Stomach smooth muscle (tissue), 2 donors: ENCODE data around the gene SUMF1.

Experiments used
- H3K27ac ChIP-seq: one replicate; pipeline ENCODE4 v1.7.0; 2013; ENCODE audit warnings: mild to moderate bottlenecking, low read length, inconsistent platforms
- H3K27me3 ChIP-seq, 2 donors: one replicate each; pipeline ENCODE4 v1.7.0; 2013; ENCODE audit warnings: low read length in 2 of 2; ENCODE audit not compliant: insufficient read depth in 2 of 2, control insufficient read depth in 1 of 2
- H3K36me3 ChIP-seq, 2 donors: one replicate each; pipeline ENCODE4 v1.7.0; 2013; ENCODE audit warnings: low read length in 2 of 2; ENCODE audit not compliant: control insufficient read depth in 2 of 2, insufficient read depth in 2 of 2
- H3K4me1 ChIP-seq: one replicate; pipeline ENCODE4 v1.7.0; 2013; ENCODE audit warnings: low read length; ENCODE audit not compliant: control insufficient read depth, insufficient read depth
- H3K4me3 ChIP-seq, 2 donors: one replicate each; pipeline ENCODE4 v1.7.0; 2013; ENCODE audit warnings: low read length in 2 of 2
- H3K9ac ChIP-seq, 2 donors: one replicate each; pipeline ENCODE4 v1.7.0; 2013; ENCODE audit warnings: low read length in 2 of 2, mild to moderate bottlenecking in 1 of 2
- H3K9me3 ChIP-seq, 2 donors: one replicate each; pipeline ENCODE4 v1.7.0; 2013; ENCODE audit warnings: low read length in 2 of 2; ENCODE audit not compliant: control insufficient read depth in 2 of 2
- donor health status: healthy.
- donor health status: Pancreatic carcinoma.

Gene SUMF1

GRCh38 chr3:4496087-4496452 is 29.0 kb upstream of the SUMF1 start:
- Histone ChIP-seq H3K4me1 (peaks cover 13% of the 10 kb centered on the region), H3K4me3 (no peak overlapping the region), H3K9ac (no peak overlapping the region)

GRCh38 chr3:4495294-4496086 is 28.4 kb upstream of the SUMF1 start:
- peak overlapping the region in 1 of 2 donors; percentile 47 for H3K9ac ChIP-seq
- H3K27me3 ChIP-seq: no peaks in the 10 kb centered on the region
- H3K9me3 ChIP-seq: no peaks in the 10 kb centered on the region
- H3K36me3 ChIP-seq: peaks cover 0 to 4% of the 10 kb centered on the region in 2 donors
- H3K4me1 ChIP-seq: peaks cover 13% of the 10 kb centered on the region
- H3K27ac ChIP-seq: peak overlapping the region; percentile 80
- peak overlapping the region; percentile 89 to 95 for H3K4me3 ChIP-seq

More at GRCh38 chr3:4496087-4496452, 29.0 kb upstream of the SUMF1 start:
- Histone ChIP-seq H3K36me3 (peaks cover 0 to 4% of the 10 kb centered on the region in 2 donors), H3K9me3 (no peaks in the 10 kb centered on the region), H3K27ac (no peak overlapping the region), H3K27me3 (no peaks in the 10 kb centered on the region)

GRCh38 chr3:4494895-4495264 is 27.8 kb upstream of the SUMF1 start:
- Histone ChIP-seq H3K9me3 (no peaks in the 10 kb centered on the region), H3K4me3 (peak overlapping the region; percentile 89 to 95), H3K27ac (peak overlapping the region; percentile 80), H3K27me3 (no peaks in the 10 kb centered on the region), H3K4me1 (peaks cover 13% of the 10 kb centered on the region), H3K9ac (peak overlapping the region; percentile 47 to 85), H3K36me3 (peaks cover 0 to 4% of the 10 kb centered on the region in 2 donors)

DNA sequence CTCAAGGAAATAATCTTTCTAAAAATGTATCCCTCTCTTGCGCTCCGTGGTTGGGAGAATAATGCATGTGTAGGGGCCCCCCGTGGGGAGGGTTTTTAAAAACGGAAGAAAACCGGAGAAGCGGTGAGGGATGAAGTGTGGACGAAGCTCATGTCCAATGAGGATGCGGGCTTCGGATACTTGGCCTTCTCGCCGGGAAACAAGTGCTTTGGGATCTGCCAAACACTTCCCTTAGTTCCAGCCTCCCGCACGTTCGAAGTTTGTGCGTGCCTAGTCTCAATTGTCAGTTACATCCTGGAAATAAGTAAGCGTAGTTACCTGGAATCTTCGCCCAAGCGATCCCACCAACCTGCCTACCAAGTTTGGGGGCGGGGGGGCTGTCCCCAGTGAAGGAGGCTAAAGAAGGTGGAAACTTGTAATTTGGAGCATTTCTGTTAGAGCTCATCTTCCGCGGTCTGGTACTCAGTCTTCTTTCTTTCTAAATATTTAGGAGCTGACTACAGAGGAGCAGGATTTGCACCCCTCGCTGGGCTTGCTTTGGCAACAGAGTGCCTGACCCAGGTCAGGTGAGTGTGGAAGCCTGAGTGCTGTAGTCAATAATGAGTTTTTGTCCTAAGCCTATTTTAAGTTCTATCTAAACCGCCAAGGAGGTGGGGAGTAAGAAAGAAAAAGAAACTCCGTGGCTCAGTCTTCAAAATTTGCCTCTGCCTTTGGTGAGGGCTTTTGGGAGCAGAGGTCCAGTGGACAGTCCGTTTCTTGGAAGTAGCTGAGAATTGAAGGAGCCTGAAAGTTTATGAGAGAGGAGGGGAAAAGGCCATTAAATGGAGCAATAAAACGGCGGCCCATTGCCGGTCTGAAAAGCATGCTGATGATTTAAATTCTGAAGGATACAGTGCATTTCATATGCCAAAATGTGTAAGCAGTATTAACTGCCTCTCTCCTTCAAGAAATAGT is 27.1 kb upstream of the SUMF1 start:
- Histone ChIP-seq H3K9me3 (no peaks in the 10 kb centered on the region), H3K9ac (peak overlapping the region; percentile 66 to 85), H3K27me3 (no peaks in the 10 kb centered on the region), H3K4me1 (peaks cover 13% of the 10 kb centered on the region), H3K4me3 (peak overlapping the region; percentile 89 to 95), H3K36me3 (peaks cover 0 to 4% of the 10 kb centered on the region in 2 donors), H3K27ac (peak overlapping the region; percentile 80)

GRCh38 chr3:4493014-4493940 is 26.2 kb upstream of the SUMF1 start, which contains the start of gene ITPR1:
ITPR1 (plus strand) TSS chr3:4493348; CDS start chr3:4516492, 23,144 bp downstream.
- Histone ChIP-seq H3K27me3 (no peaks in the 10 kb centered on the region), H3K36me3 (peaks cover 0 to 3% of the 10 kb centered on the region in 2 donors), H3K4me1 (peaks cover 13% of the 10 kb centered on the region), H3K9me3 (no peaks in the 10 kb centered on the region), H3K27ac (peak within 1 kb of the TSS; percentile 80), H3K9ac (peak within 1 kb of the TSS; percentile 81 to 85), H3K4me3 (peak within 1 kb of the TSS; percentile 89 to 95)

DNA sequence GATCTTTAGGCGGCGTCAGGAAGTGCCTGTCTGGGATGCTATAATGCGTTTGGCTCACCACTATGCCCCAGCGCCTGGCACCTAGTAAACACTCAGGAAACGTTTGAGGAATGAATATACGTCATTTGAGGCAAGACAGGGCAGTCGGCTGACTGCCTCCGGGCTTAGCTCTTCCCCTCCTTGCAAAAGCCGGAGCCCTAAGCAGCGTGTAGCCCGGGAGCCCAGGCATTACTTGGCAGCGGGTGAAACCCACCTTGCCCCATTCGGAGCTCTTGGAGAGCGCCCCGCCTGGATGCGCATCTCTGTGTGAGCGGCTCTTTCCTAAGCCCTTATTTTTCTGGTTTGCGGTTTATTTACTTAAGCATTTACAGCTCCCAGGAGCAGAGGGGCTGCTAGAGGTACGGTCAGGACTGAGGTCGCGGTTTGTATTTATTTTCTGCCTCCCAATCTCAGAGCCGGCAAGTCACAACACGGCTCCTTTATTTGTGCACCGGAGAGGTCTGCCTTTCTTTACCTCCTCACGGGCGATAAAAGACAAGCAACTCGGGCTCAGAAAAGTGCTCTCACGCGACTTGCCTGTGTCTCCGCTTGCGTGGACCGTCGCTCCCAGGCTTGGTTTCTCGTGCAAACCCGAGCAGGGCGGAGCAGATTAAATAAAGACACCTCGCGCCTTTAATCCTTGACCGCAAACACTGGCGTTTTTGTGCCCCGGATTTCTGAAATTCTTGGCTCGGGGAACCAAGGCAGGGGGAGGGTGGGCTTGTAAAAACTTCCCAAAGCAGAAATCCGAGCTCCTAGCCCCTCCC is 25.3 kb upstream of the SUMF1 start:
- no peaks in the 10 kb centered on the region for H3K36me3 ChIP-seq

DNA sequence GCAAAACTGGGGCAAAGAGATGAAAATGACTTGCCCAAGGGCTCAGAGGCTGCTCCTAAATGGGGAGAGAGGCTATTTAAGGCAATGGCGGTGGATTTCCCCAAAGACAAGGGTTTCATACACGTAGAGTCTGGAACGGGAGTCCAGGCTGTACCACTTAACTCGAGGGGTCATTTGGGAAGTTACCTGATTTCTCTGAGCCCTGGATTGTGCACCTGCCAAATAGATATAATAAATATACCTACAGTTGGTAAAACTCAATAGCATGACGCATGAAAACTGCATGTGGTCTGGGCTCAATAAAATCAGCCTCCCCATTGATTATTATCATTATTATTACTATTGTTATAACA is 24.8 kb upstream of the SUMF1 start:
- H3K4me3 ChIP-seq: peak overlapping the region; percentile 89 to 95
- H3K9me3 ChIP-seq: no peaks in the 10 kb centered on the region
- peak overlapping the region in 1 of 2 donors; percentile 85 for H3K9ac ChIP-seq
- H3K4me1 ChIP-seq: peaks cover 13% of the 10 kb centered on the region
- H3K36me3 ChIP-seq: no peaks in the 10 kb centered on the region
- no peaks in the 10 kb centered on the region for H3K27me3 ChIP-seq
- peak overlapping the region; percentile 80 for H3K27ac ChIP-seq

More for the DNA sequence above, 25.3 kb upstream of the SUMF1 start:
- Histone ChIP-seq H3K27ac (peak overlapping the region; percentile 80), H3K9me3 (no peaks in the 10 kb centered on the region), H3K9ac (peak overlapping the region; percentile 81 to 85), H3K4me3 (peak overlapping the region; percentile 89 to 95), H3K4me1 (peaks cover 13% of the 10 kb centered on the region), H3K27me3 (no peaks in the 10 kb centered on the region)

GRCh38 chr3:4478261-4478660 is 11.2 kb upstream of the SUMF1 start:
- Histone ChIP-seq H3K27me3 (no peaks in the 10 kb centered on the region), H3K9me3 (no peaks in the 10 kb centered on the region), H3K36me3 (no peaks in the 10 kb centered on the region), H3K27ac (no peak overlapping the region), H3K4me3 (no peak overlapping the region), H3K9ac (no peak overlapping the region), H3K4me1 (no peaks in the 10 kb centered on the region)

DNA sequence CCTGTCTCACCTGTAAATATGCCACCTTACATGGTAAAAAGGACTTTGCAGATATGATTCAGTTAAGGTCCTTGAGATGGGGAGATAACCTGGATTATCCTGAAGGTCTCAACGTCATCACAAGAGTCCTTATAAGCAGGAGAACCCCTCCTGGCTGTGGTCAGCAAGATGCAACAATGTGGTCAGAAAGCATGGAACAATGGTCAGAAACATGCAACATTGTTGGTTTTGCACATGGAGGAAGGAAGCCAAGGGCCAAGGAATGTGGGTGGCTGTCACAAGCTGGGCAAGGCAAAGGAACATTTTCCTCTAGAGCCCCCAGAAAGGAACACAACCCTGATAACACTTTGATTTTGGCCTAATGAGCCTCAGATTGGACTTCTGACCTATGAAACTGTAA is 9.4 kb upstream of the SUMF1 start:
- Histone ChIP-seq H3K27me3 (no peaks in the 10 kb centered on the region), H3K4me3 (no peak overlapping the region), H3K4me1 (no peaks in the 10 kb centered on the region), H3K9ac (no peak overlapping the region), H3K27ac (no peak overlapping the region), H3K9me3 (no peaks in the 10 kb centered on the region), H3K36me3 (no peaks in the 10 kb centered on the region)
